OCI-LY3 (cell line): ENCODE measurements around the gene DOCK11.

Experiments
- H2AFZ ChIP-seq: fragments of 200-600, 300-600 bp; shearing (Covaris generic); 2 replicates; pipeline ENCODE4 v1.6.0; 2014; ENCODE audit warnings: antibody characterized with exemption, low read depth, low read length
- H3K27ac ChIP-seq: fragments of 200-600, 300-600 bp; sonication (generic); 2 replicates; pipeline ENCODE4 v1.5.1; 2014; ENCODE audit warnings: mild to moderate bottlenecking, low read length, moderate library complexity, mixed read lengths
- H3K27me3 ChIP-seq: fragments of 200-600, 300-600 bp; sonication (generic); 2 replicates; pipeline ENCODE4 v1.6.1; 2014; ENCODE audit warnings: low read depth, low read length, mixed read lengths
- H3K36me3 ChIP-seq: fragments of 200-600, 300-600 bp; sonication (generic); replicated peaks from 2 replicates; pipeline ENCODE3; 2014; ENCODE audit warnings: low read depth, low read length, mixed read lengths
- H3K4me1 ChIP-seq: fragments of 300-600, 200-600 bp; sonication (generic); 2 replicates; pipeline ENCODE4 v1.6.1; 2014; ENCODE audit warnings: low read length, mixed read lengths
- H3K4me2 ChIP-seq: fragments of 200-600, 300-600 bp; sonication (generic); 2 replicates; pipeline ENCODE4 v1.6.1; 2014; ENCODE audit warnings: low read length, mixed read lengths
- H3K4me3 ChIP-seq: fragments of 300-600, 200-600 bp; sonication (generic); 2 replicates; pipeline ENCODE4 v1.5.1; 2014; ENCODE audit warnings: antibody characterized with exemption, mild to moderate bottlenecking, low read length, moderate library complexity
- H3K79me2 ChIP-seq: fragments of 300-600, 200-600 bp; shearing (Covaris generic); 2 replicates; pipeline ENCODE4 v1.6.1; 2014; ENCODE audit warnings: mild to moderate bottlenecking, low read length, mixed read lengths
- H3K9ac ChIP-seq: fragments of 300-600, 200-600 bp; shearing (Covaris generic); 2 replicates; pipeline ENCODE4 v1.6.0; 2014; ENCODE audit warnings: mild to moderate bottlenecking, low read length, moderate library complexity
- H3K9me3 ChIP-seq: fragments of 200-600, 300-600 bp; shearing (Covaris generic); 2 replicates; pipeline ENCODE4 v1.6.1; 2014; ENCODE audit warnings: low read length, mixed read lengths; ENCODE audit not compliant: insufficient read depth
- H4K20me1 ChIP-seq: fragments of 200-600, 300-600 bp; sonication (generic); 2 replicates; pipeline ENCODE4 v1.6.1; 2016; ENCODE audit warnings: low read length, mixed read lengths; ENCODE audit not compliant: insufficient read depth
- CTCF ChIP-seq: fragments of 200-600, 300-600 bp; sonication (generic); IDR thresholded peaks from 2 replicates; pipeline ENCODE4 v1.5.1; 2014; ENCODE audit warnings: antibody characterized with exemption, low read length, low read depth
- EZH2phosphoT487 ChIP-seq: fragments of 200-600 bp; shearing (Covaris generic); IDR thresholded peaks from 2 replicates; pipeline ENCODE4 v1.6.1; 2018; ENCODE audit warnings: antibody characterized with exemption, mixed run types, low read depth

Gene DOCK11

GRCh38 chrX:118496763-118497079 is 1.1 kb downstream of the DOCK11 start:
- peak overlapping the region; percentile 90; the same call in 1 of the 2 replicates for H2AFZ ChIP-seq
- H3K36me3 ChIP-seq, result no peaks in the 10 kb centered on the region
- peaks cover 18% of the 10 kb centered on the region for H3K79me2 ChIP-seq
- peak overlapping the region; percentile 99 for H3K4me3 ChIP-seq
- TF ChIP-seq EZH2phosphoT487, result no peak
- no peak for TF ChIP-seq CTCF
- H4K20me1 ChIP-seq, result no peaks in the 10 kb centered on the region
- H3K9ac ChIP-seq, result peak overlapping the region; percentile 84
- no peaks in the 10 kb centered on the region for H3K9me3 ChIP-seq
- H3K4me2 ChIP-seq, result peak overlapping the region; percentile 87
- H3K27ac ChIP-seq, result peak overlapping the region; percentile 18; the same call in 1 of the 2 replicates
- H3K27me3 ChIP-seq, result no peaks in the 10 kb centered on the region
- peaks cover 14% of the 10 kb centered on the region for H3K4me1 ChIP-seq

GRCh38 chrX:118497180-118497818 is 1.7 kb downstream of the DOCK11 start:
- peak overlapping the region; percentile 99 for H3K4me3 ChIP-seq
- no peak overlapping the region for H3K27ac ChIP-seq
- H3K79me2 ChIP-seq, result peaks cover 18% of the 10 kb centered on the region
- peaks cover 14% of the 10 kb centered on the region for H3K4me1 ChIP-seq
- H3K9ac ChIP-seq, result peak overlapping the region; percentile 84
- no peaks in the 10 kb centered on the region for H4K20me1 ChIP-seq
- H3K36me3 ChIP-seq, result no peaks in the 10 kb centered on the region
- no peaks in the 10 kb centered on the region for H3K27me3 ChIP-seq
- H3K4me2 ChIP-seq, result peak overlapping the region; percentile 87
- no peaks in the 10 kb centered on the region for H3K9me3 ChIP-seq
- no peak overlapping the region for H2AFZ ChIP-seq
- TF ChIP-seq CTCF (no peak), EZH2phosphoT487 (no peak)

- Histone ChIP-seq H3K27me3 (no peaks in the 10 kb centered on the region), H3K4me3 (no peak overlapping the region), H3K36me3 (no peaks in the 10 kb centered on the region), H3K4me1 (peaks cover 14% of the 10 kb centered on the region), H2AFZ (no peak overlapping the region), H4K20me1 (no peaks in the 10 kb centered on the region), H3K4me2 (no peak overlapping the region), H3K9ac (no peak overlapping the region), H3K9me3 (no peaks in the 10 kb centered on the region), H3K79me2 (peaks cover 18% of the 10 kb centered on the region), H3K27ac (no peak overlapping the region)
- TF ChIP-seq EZH2phosphoT487 (no peak), CTCF (no peak)
Measured at GRCh38 chrX:118498351-118498750, 2.7 kb downstream of the DOCK11 start.

DNA sequence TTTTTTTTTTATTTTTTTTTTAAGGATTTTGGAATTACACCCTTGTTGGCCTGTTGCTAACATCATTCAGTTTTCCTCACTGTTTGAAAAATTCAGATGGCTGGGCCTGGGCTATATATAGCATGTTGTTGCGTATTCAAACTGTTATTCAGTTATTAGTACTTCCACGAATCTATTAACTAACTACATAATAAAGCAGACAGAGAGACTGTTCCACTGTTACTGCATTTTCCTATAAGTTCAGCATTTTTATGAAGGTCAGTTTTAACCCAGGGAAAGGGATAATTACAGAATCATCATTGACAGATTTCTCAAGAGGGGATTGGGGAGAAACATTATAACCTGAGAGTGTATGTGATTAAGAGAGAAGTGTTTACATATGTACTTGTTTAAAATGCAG is 3.1 kb downstream of the DOCK11 start:
- Histone ChIP-seq H3K27ac (no peak overlapping the region), H2AFZ (no peak overlapping the region), H3K4me3 (no peak overlapping the region), H4K20me1 (no peaks in the 10 kb centered on the region), H3K36me3 (no peaks in the 10 kb centered on the region), H3K9ac (no peak overlapping the region), H3K79me2 (peaks cover 18% of the 10 kb centered on the region), H3K27me3 (no peaks in the 10 kb centered on the region), H3K4me2 (no peak overlapping the region), H3K9me3 (no peaks in the 10 kb centered on the region), H3K4me1 (peaks cover 14% of the 10 kb centered on the region)
- no peak for TF ChIP-seq CTCF
- TF ChIP-seq EZH2phosphoT487, result no peak
